C4-2B (cell line): ENCODE measurements around the gene PIP5K1C.

Source experiments
- CTCF ChIP-seq: fragments of 450-650 bp; conservative IDR thresholded peaks from 2 replicates; pipeline ENCODE4 v1.5.1; 2017; ENCODE audit warnings: mild to moderate bottlenecking
- ZFX ChIP-seq: fragments of 450-650 bp; IDR thresholded peaks from 2 replicates; pipeline ENCODE4 v1.6.1; 2017

DNA sequence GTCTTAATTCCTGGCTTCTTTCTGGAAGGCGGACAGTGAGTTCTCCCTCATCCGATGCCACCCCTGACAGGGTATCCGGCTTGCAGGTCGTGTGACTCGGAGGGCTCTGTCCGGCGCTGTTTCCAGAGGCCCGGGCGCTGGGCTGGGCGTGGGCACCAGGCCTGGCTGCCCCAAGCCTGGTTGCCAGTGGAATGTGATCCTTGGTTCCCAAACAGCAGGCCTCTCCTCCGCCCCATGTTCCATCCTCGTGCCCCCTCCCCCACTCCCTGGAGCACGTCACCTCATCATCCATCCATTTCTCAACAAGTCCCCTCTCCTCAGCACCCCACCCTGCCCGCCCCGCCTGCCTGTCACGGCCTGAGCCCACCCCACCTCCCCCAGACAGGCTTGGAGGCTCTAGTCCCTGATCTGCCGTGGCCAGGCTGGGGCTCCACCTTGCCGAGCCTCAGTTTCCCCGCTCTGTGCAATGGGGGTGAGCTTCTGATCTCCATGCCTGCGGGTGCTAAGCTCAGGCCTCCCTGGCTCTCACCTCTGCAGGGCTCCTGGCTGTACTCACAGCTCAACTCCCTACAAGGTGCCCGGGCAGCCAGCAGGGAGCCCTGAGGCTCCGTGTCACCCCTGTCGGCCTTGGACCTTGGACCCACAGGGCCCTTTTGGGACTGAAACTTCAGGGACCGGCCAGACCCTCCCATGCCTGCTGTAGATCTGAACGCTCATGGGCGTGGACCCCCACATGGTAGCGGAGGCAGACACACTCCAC, 95.9 kb downstream of the PIP5K1C start:
- no peak for TF ChIP-seq CTCF
- TF ChIP-seq ZFX = no peak
